H9 (cell line): ENCODE data around the gene DIAPH2. TPM values are rescaled to one million over a fixed set of nuclear protein-coding genes. Genes with fewer than 3 reads are reported as not detected.

Source experiments
- DNase-seq: peaks from one replicate; pipeline ENCODE4 v3.0.0-alpha.2; 2017
- H2AFZ ChIP-seq: one replicate; pipeline ENCODE4 v1.6.1; 2013; ENCODE audit warnings: mild to moderate bottlenecking, low read length, control low read depth, moderate library complexity
- H2AK5ac ChIP-seq: 2 replicates; pipeline ENCODE4 v1.6.1; 2013; ENCODE audit warnings: low read length, control low read depth, mixed read lengths; ENCODE audit not compliant: insufficient read length
- H2BK120ac ChIP-seq: one replicate; pipeline ENCODE4 v1.6.1; 2013; ENCODE audit warnings: low read depth, mild to moderate bottlenecking, low read length, control low read depth, inconsistent platforms; ENCODE audit not compliant: poor library complexity, severe bottlenecking
- H2BK12ac ChIP-seq: 2 replicates; pipeline ENCODE4 v1.6.1; 2013; ENCODE audit warnings: low read length, control low read depth, mixed read lengths, low read depth; ENCODE audit not compliant: insufficient read length
- H2BK15ac ChIP-seq: 2 replicates; pipeline ENCODE4 v1.6.1; 2013; ENCODE audit warnings: low read depth, low read length, control low read depth
- H2BK20ac ChIP-seq: one replicate; pipeline ENCODE4 v1.6.1; 2013; ENCODE audit warnings: low read depth, mild to moderate bottlenecking, low read length, control low read depth, inconsistent platforms; ENCODE audit not compliant: poor library complexity, severe bottlenecking
- H2BK5ac ChIP-seq: 2 replicates; pipeline ENCODE4 v1.6.1; 2013; ENCODE audit warnings: low read length, control low read depth, mixed read lengths; ENCODE audit not compliant: insufficient read length
- H3K14ac ChIP-seq: 2 replicates; pipeline ENCODE4 v1.6.1; 2013; ENCODE audit warnings: low read length, control low read depth; ENCODE audit not compliant: insufficient read depth
- H3K18ac ChIP-seq: 2 replicates; pipeline ENCODE4 v1.6.1; 2013; ENCODE audit warnings: low read depth, mild to moderate bottlenecking, mixed read lengths, low read length, control low read depth; ENCODE audit not compliant: insufficient read length
- H3K23ac ChIP-seq: 2 replicates; pipeline ENCODE4 v1.6.1; 2013; ENCODE audit warnings: low read length, control low read depth, mixed read lengths, low read depth; ENCODE audit not compliant: insufficient read length
- H3K23me2 ChIP-seq: 2 replicates; pipeline ENCODE4 v1.6.1; 2013; ENCODE audit warnings: low read depth, mild to moderate bottlenecking, mixed read lengths, low read length, control low read depth; ENCODE audit not compliant: insufficient read length, poor library complexity, severe bottlenecking
- H3K27ac ChIP-seq: 2 replicates; pipeline ENCODE4 v1.5.1; 2013; ENCODE audit warnings: low read length, control low read depth, mixed read lengths, low read depth; ENCODE audit not compliant: insufficient read length
- H3K27me3 ChIP-seq: 2 replicates; pipeline ENCODE4 v1.6.1; 2013; ENCODE audit warnings: low read length, control low read depth, inconsistent platforms; ENCODE audit not compliant: insufficient read depth
- H3K4ac ChIP-seq: 2 replicates; pipeline ENCODE4 v1.6.1; 2013; ENCODE audit warnings: low read depth, mild to moderate bottlenecking, control low read depth, inconsistent platforms, low read length, moderate library complexity
- H3K4me1 ChIP-seq: 2 replicates; pipeline ENCODE4 v1.6.1; 2013; ENCODE audit warnings: low read length, control low read depth, inconsistent platforms; ENCODE audit not compliant: insufficient read depth
- H3K4me2 ChIP-seq: 2 replicates; pipeline ENCODE4 v1.6.1; 2013; ENCODE audit warnings: low read length, control low read depth, mixed read lengths; ENCODE audit not compliant: insufficient read length, insufficient read depth
- H3K56ac ChIP-seq: 2 replicates; pipeline ENCODE4 v1.6.1; 2013; ENCODE audit warnings: low read depth, mild to moderate bottlenecking, mixed read lengths, low read length, control low read depth; ENCODE audit not compliant: insufficient read length
- H3K79me1 ChIP-seq: 2 replicates; pipeline ENCODE4 v1.6.1; 2013; ENCODE audit warnings: low read depth, mild to moderate bottlenecking, moderate library complexity, low read length, control low read depth, inconsistent platforms; ENCODE audit not compliant: insufficient read depth, poor library complexity, severe bottlenecking
- H3K79me2 ChIP-seq: 2 replicates; pipeline ENCODE4 v1.6.1; 2013; ENCODE audit warnings: low read length, control low read depth, inconsistent platforms; ENCODE audit not compliant: insufficient read depth
- H3K9ac ChIP-seq: 2 replicates; pipeline ENCODE4 v1.6.1; 2013; ENCODE audit warnings: low read length, control low read depth, mixed read lengths; ENCODE audit not compliant: insufficient read length; ENCODE audit errors: extremely low read depth
- H3K9me3 ChIP-seq: one replicate; pipeline ENCODE4 v1.6.1; 2013; ENCODE audit warnings: low read depth, low read length, inconsistent platforms; ENCODE audit not compliant: control insufficient read depth
- H3T11ph ChIP-seq: one replicate; pipeline ENCODE4 v1.6.1; 2013; ENCODE audit warnings: mild to moderate bottlenecking, low read length, control low read depth, inconsistent platforms
- H4K20me1 ChIP-seq: one replicate; pipeline ENCODE4 v1.6.1; 2013; ENCODE audit not compliant: control insufficient read depth, insufficient read length, insufficient read depth
- H4K5ac ChIP-seq: 2 replicates; pipeline ENCODE4 v1.6.1; 2013; ENCODE audit warnings: low read depth, mild to moderate bottlenecking, mixed read lengths, low read length, control low read depth; ENCODE audit not compliant: insufficient read length
- H4K8ac ChIP-seq: replicated peaks from 2 replicates; pipeline ENCODE4 v1.6.1; 2013; ENCODE audit warnings: low read length, control low read depth, mixed read lengths, low read depth; ENCODE audit not compliant: insufficient read length
- H4K91ac ChIP-seq: 2 replicates; pipeline ENCODE4 v1.6.1; 2013; ENCODE audit warnings: low read depth, mild to moderate bottlenecking, moderate library complexity, mixed read lengths, low read length, control low read depth; ENCODE audit not compliant: insufficient read length
- H3K27ac Mint-ChIP-seq, 3 experiments: 2 replicates in 2 of 3; 3 replicates in 1 of 3; pipeline ENCODE4 v1.8.0; 2020 to 2021; ENCODE audit warnings: mixed read lengths in 3 of 3, mild to moderate bottlenecking in 1 of 3, moderate library complexity in 1 of 3
- H3K27me3 Mint-ChIP-seq: 2 replicates; pipeline ENCODE4 v1.8.0; 2021; ENCODE audit warnings: low read depth, mild to moderate bottlenecking, moderate library complexity, mixed read lengths
- H3K36me3 Mint-ChIP-seq, 3 experiments: 2 replicates in 2 of 3; 3 replicates in 1 of 3; pipeline ENCODE4 v1.8.0; 2020 to 2021; ENCODE audit warnings: low read depth in 3 of 3, mixed read lengths in 3 of 3; ENCODE audit not compliant: insufficient read depth in 1 of 3
- H3K4me1 Mint-ChIP-seq, 2 experiments: 2 replicates each; pipeline ENCODE4 v1.8.0; 2020; ENCODE audit warnings: mixed read lengths in 2 of 2
- H3K4me3 Mint-ChIP-seq, 2 experiments: 2 replicates in 1 of 2; 3 replicates in 1 of 2; pipeline ENCODE4 v1.8.0; 2020 to 2021; ENCODE audit warnings: mild to moderate bottlenecking in 2 of 2, mixed read lengths in 2 of 2, moderate library complexity in 1 of 2
- H3K9me3 Mint-ChIP-seq, 2 experiments: 2 replicates in 1 of 2; 3 replicates in 1 of 2; pipeline ENCODE4 v1.8.0; 2020; ENCODE audit warnings: mild to moderate bottlenecking in 2 of 2, mixed read lengths in 2 of 2, moderate library complexity in 1 of 2
- CTCF ChIP-seq: fragments of 200-600 bp; sonication (generic); conservative IDR thresholded peaks from 3 replicates; pipeline ENCODE4 v1.8.0; 2021; ENCODE audit warnings: antibody characterized with exemption, mild to moderate bottlenecking
- WGBS: extraction: QIAGEN DNeasy Blood & Tissue Kit; methylation state at CpG from one replicate; pipeline ENCODE4 v1.1.7; 2013; ENCODE audit warnings: missing lambda C conversion rate, low lambda C conversion rate, mixed read lengths; ENCODE audit not compliant: insufficient read length; ENCODE audit errors: extremely low coverage; 5-methylcytosine and 5-hydroxymethylcytosine counted together
- total RNA-seq: library from RNA; stranded (reverse); gene quantifications from 2 replicates; pipeline ENCODE4 v1.2.1, GENCODE V29; 2021

The DIAPH2 gene
- total RNA-seq, 1 experiment from 2014 or later, result 45.4 TPM

DNA sequence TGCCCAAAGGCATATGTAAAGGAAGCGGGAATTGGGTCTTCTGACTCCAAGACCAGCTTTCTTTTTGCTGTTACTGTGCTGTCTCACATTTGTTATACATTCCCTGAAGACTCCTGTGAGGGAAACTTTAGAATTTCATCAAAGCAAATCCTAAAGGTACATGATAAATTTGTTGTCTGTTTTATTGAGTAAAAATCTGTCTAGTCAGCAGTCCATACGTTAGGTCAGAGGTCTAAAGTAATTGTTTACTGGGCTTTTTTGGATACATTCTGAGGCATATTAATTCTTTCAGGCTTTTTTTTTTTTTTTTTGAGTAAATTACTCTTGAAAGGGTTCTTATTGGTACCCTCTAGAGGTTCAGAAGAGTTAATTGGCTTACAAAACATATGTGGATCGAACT is 546.3 kb downstream of the DIAPH2 start:
- Histone ChIP-seq H4K5ac (no peak overlapping the region), H2AFZ (no peak overlapping the region), H4K8ac (no peak overlapping the region), H2BK12ac (no peak overlapping the region), H3K79me2 (no peaks in the 10 kb centered on the region), H3K18ac (no peak overlapping the region), H3K79me1 (no peaks in the 10 kb centered on the region), H3K56ac (no peak overlapping the region), H2AK5ac (no peak overlapping the region), H3T11ph (no peak overlapping the region), H3K23me2 (no peaks in the 10 kb centered on the region), H3K23ac (no peak overlapping the region), H3K27ac (no peak overlapping the region), H3K9me3 (no peaks in the 10 kb centered on the region), H2BK120ac (no peak overlapping the region), H3K4me1 (no peaks in the 10 kb centered on the region; the same call in 1 of the 2 replicates), H3K4ac (no peak overlapping the region), H3K4me2 (no peak overlapping the region), H4K91ac (no peak overlapping the region), H2BK5ac (no peak overlapping the region), H3K27me3 (no peaks in the 10 kb centered on the region), H3K9ac (no peak overlapping the region), H3K14ac (no peak overlapping the region), H4K20me1 (no peaks in the 10 kb centered on the region), H2BK20ac (no peak overlapping the region), H2BK15ac (no peak overlapping the region)
- H3K4me3 Mint-ChIP-seq, result no peak overlapping the region
- H3K27me3 Mint-ChIP-seq, result no peaks in the 10 kb centered on the region
- no peaks in the 10 kb centered on the region for H3K4me1 Mint-ChIP-seq
- no peaks in the 10 kb centered on the region for H3K36me3 Mint-ChIP-seq
- no peak for DNase-seq
- H3K9me3 Mint-ChIP-seq, result no peaks in the 10 kb centered on the region
- WGBS, result no CpG with 5 or more reads among the region's 3 CpGs
- no peak overlapping the region for H3K27ac Mint-ChIP-seq
- no peak for TF ChIP-seq CTCF
